OCI-LY3 (cell line): ENCODE measurements around the gene AKR7A3.
"Not testable (repeated sequence)": the region's sequence is repeated elsewhere in the genome, so short reads cannot be mapped to it uniquely, and the experiment has no call there.

Source experiments
- H2AFZ ChIP-seq: fragments of 200-600, 300-600 bp; shearing (Covaris generic); 2 replicates; pipeline ENCODE4 v1.6.0; 2014; ENCODE audit warnings: antibody characterized with exemption, low read depth, low read length
- H3K27ac ChIP-seq: fragments of 200-600, 300-600 bp; sonication (generic); 2 replicates; pipeline ENCODE4 v1.5.1; 2014; ENCODE audit warnings: mild to moderate bottlenecking, low read length, moderate library complexity, mixed read lengths
- H3K27me3 ChIP-seq: fragments of 200-600, 300-600 bp; sonication (generic); 2 replicates; pipeline ENCODE4 v1.6.1; 2014; ENCODE audit warnings: low read depth, low read length, mixed read lengths
- H3K36me3 ChIP-seq: fragments of 200-600, 300-600 bp; sonication (generic); replicated peaks from 2 replicates; pipeline ENCODE3; 2014; ENCODE audit warnings: low read depth, low read length, mixed read lengths
- H3K4me1 ChIP-seq: fragments of 300-600, 200-600 bp; sonication (generic); 2 replicates; pipeline ENCODE4 v1.6.1; 2014; ENCODE audit warnings: low read length, mixed read lengths
- H3K4me2 ChIP-seq: fragments of 200-600, 300-600 bp; sonication (generic); 2 replicates; pipeline ENCODE4 v1.6.1; 2014; ENCODE audit warnings: low read length, mixed read lengths
- H3K4me3 ChIP-seq: fragments of 300-600, 200-600 bp; sonication (generic); 2 replicates; pipeline ENCODE4 v1.5.1; 2014; ENCODE audit warnings: antibody characterized with exemption, mild to moderate bottlenecking, low read length, moderate library complexity
- H3K79me2 ChIP-seq: fragments of 300-600, 200-600 bp; shearing (Covaris generic); 2 replicates; pipeline ENCODE4 v1.6.1; 2014; ENCODE audit warnings: mild to moderate bottlenecking, low read length, mixed read lengths
- H3K9ac ChIP-seq: fragments of 300-600, 200-600 bp; shearing (Covaris generic); 2 replicates; pipeline ENCODE4 v1.6.0; 2014; ENCODE audit warnings: mild to moderate bottlenecking, low read length, moderate library complexity
- H3K9me3 ChIP-seq: fragments of 200-600, 300-600 bp; shearing (Covaris generic); 2 replicates; pipeline ENCODE4 v1.6.1; 2014; ENCODE audit warnings: low read length, mixed read lengths; ENCODE audit not compliant: insufficient read depth
- H4K20me1 ChIP-seq: fragments of 200-600, 300-600 bp; sonication (generic); 2 replicates; pipeline ENCODE4 v1.6.1; 2016; ENCODE audit warnings: low read length, mixed read lengths; ENCODE audit not compliant: insufficient read depth
- CTCF ChIP-seq: fragments of 200-600, 300-600 bp; sonication (generic); IDR thresholded peaks from 2 replicates; pipeline ENCODE4 v1.5.1; 2014; ENCODE audit warnings: antibody characterized with exemption, low read length, low read depth
- EZH2phosphoT487 ChIP-seq: fragments of 200-600 bp; shearing (Covaris generic); IDR thresholded peaks from 2 replicates; pipeline ENCODE4 v1.6.1; 2018; ENCODE audit warnings: antibody characterized with exemption, mixed run types, low read depth

The AKR7A3 gene

GRCh38 chr1:19273106-19273843 is 15.3 kb downstream of the AKR7A3 start:
- no peak for TF ChIP-seq EZH2phosphoT487
- no peak for TF ChIP-seq CTCF
- no peak overlapping the region for H2AFZ ChIP-seq
- no peaks in the 10 kb centered on the region for H4K20me1 ChIP-seq
- H3K9me3 ChIP-seq: no peaks in the 10 kb centered on the region
- H3K9ac ChIP-seq: no peak overlapping the region
- H3K27me3 ChIP-seq: no peaks in the 10 kb centered on the region
- H3K79me2 ChIP-seq: no peaks in the 10 kb centered on the region
- no peaks in the 10 kb centered on the region for H3K4me1 ChIP-seq
- no peak overlapping the region for H3K4me2 ChIP-seq
- no peaks in the 10 kb centered on the region for H3K36me3 ChIP-seq
- no peak overlapping the region for H3K27ac ChIP-seq
- no peak overlapping the region for H3K4me3 ChIP-seq

- Histone ChIP-seq H2AFZ (no peak overlapping the region), H3K9ac (no peak overlapping the region), H3K79me2 (no peaks in the 10 kb centered on the region), H3K9me3 (no peaks in the 10 kb centered on the region), H3K4me1 (no peaks in the 10 kb centered on the region), H3K36me3 (no peaks in the 10 kb centered on the region), H3K4me3 (no peak overlapping the region), H4K20me1 (no peaks in the 10 kb centered on the region), H3K4me2 (no peak overlapping the region), H3K27me3 (no peaks in the 10 kb centered on the region), H3K27ac (no peak overlapping the region)
- TF ChIP-seq EZH2phosphoT487 (no peak), CTCF (no peak)
Measured at GRCh38 chr1:19272064-19272463, 16.5 kb downstream of the AKR7A3 start.

- not testable (repeated sequence) for H4K20me1 ChIP-seq, H3K4me3 ChIP-seq, H3K27ac ChIP-seq, H3K4me1 ChIP-seq, H3K9ac ChIP-seq, H2AFZ ChIP-seq, H3K36me3 ChIP-seq, H3K79me2 ChIP-seq, H3K9me3 ChIP-seq, H3K27me3 ChIP-seq, H3K4me2 ChIP-seq
Measured at GRCh38 chr1:19270343-19270730, 18.2 kb downstream of the AKR7A3 start.

- H3K27me3 ChIP-seq, H3K9ac ChIP-seq, H2AFZ ChIP-seq, H3K27ac ChIP-seq, H3K79me2 ChIP-seq, H3K36me3 ChIP-seq, H3K4me1 ChIP-seq, H4K20me1 ChIP-seq, H3K4me2 ChIP-seq, H3K4me3 ChIP-seq, H3K9me3 ChIP-seq: not testable (repeated sequence)
Measured at GRCh38 chr1:19269427-19270342, 18.9 kb downstream of the AKR7A3 start.

- H3K27me3 ChIP-seq: no peaks in the 10 kb centered on the region
- H3K79me2 ChIP-seq: no peaks in the 10 kb centered on the region
- H3K4me3 ChIP-seq: no peak overlapping the region
- H3K9me3 ChIP-seq: no peaks in the 10 kb centered on the region
- H4K20me1 ChIP-seq: no peaks in the 10 kb centered on the region
- no peak overlapping the region for H3K9ac ChIP-seq
- no peak overlapping the region for H3K4me2 ChIP-seq
- H3K27ac ChIP-seq: no peak overlapping the region
- no peak overlapping the region for H2AFZ ChIP-seq
- no peak for TF ChIP-seq EZH2phosphoT487
- no peak for TF ChIP-seq CTCF
- H3K36me3 ChIP-seq: no peaks in the 10 kb centered on the region
- H3K4me1 ChIP-seq: no peaks in the 10 kb centered on the region
Measured at GRCh38 chr1:19268445-19268844, 20.1 kb downstream of the AKR7A3 start.
